Measurements from ENCODE around the gene ST8SIA4.

- TF ChIP-seq CTCF (IDR thresholded peaks at IDR 0.05): no peak
- TF ChIP-seq POLR2AphosphoS5 (IDR thresholded peaks at IDR 0.05; ENCODE audit: low read depth, low read length): no peak
- no peak for TF ChIP-seq TCF7L2 (IDR thresholded peaks at IDR 0.05; ENCODE audit: low read depth, low read length)
Observed at GRCh38 chr5:100758306-100758705, 144.8 kb downstream of the ST8SIA4 start.

Measured in Panc1 (cell line).